Trophoblast cell (in vitro differentiated cells and primary cell): ENCODE data around the gene RBM38.

Experiments
- DNase-seq, 2 donors: peaks; one replicate each; pipeline ENCODE4 v3.0.0-alpha.2; 2016
- H2AFZ ChIP-seq: 2 replicates; pipeline ENCODE4 v1.6.1; 2013; ENCODE audit warnings: low read length, moderate library complexity, mild to moderate bottlenecking; ENCODE audit not compliant: insufficient read depth, poor library complexity
- H2AK5ac ChIP-seq: 2 replicates; pipeline ENCODE4 v1.6.1; 2013; ENCODE audit warnings: mild to moderate bottlenecking, low read length
- H2BK120ac ChIP-seq: 2 replicates; pipeline ENCODE4 v1.6.1; 2013; ENCODE audit warnings: low read length, mild to moderate bottlenecking, moderate library complexity; ENCODE audit not compliant: insufficient read depth, poor library complexity
- H2BK12ac ChIP-seq: 2 replicates; pipeline ENCODE4 v1.6.1; 2013; ENCODE audit warnings: mild to moderate bottlenecking, low read length, moderate library complexity
- H2BK5ac ChIP-seq: 2 replicates; pipeline ENCODE4 v1.6.1; 2013; ENCODE audit warnings: low read length, low read depth, moderate library complexity, mild to moderate bottlenecking; ENCODE audit not compliant: poor library complexity
- H3K14ac ChIP-seq: 2 replicates; pipeline ENCODE4 v1.6.1; 2013; ENCODE audit warnings: mild to moderate bottlenecking, low read length
- H3K18ac ChIP-seq: 2 replicates; pipeline ENCODE4 v1.6.1; 2013; ENCODE audit warnings: mild to moderate bottlenecking, low read length
- H3K23ac ChIP-seq: 2 replicates; pipeline ENCODE4 v1.6.1; 2013; ENCODE audit warnings: low read length
- H3K27ac ChIP-seq: 2 replicates; pipeline ENCODE4 v1.5.1; 2013; ENCODE audit warnings: low read depth, mild to moderate bottlenecking, inconsistent platforms, low read length, moderate library complexity
- H3K27me3 ChIP-seq: 2 replicates; pipeline ENCODE4 v1.6.1; 2013; ENCODE audit warnings: inconsistent platforms, mild to moderate bottlenecking, low read length, moderate library complexity; ENCODE audit not compliant: insufficient read depth
- H3K36me3 ChIP-seq, 2 experiments: 1 replicate in 1 of 2; 2 replicates in 1 of 2; pipeline ENCODE4 v1.6.1; 2013; ENCODE audit warnings: low read length in 2 of 2, mild to moderate bottlenecking in 2 of 2, moderate library complexity in 1 of 2; ENCODE audit not compliant: insufficient read depth in 2 of 2, control insufficient read depth in 1 of 2
- H3K4ac ChIP-seq: 2 replicates; pipeline ENCODE4 v1.6.1; 2013; ENCODE audit warnings: low read depth, mild to moderate bottlenecking, low read length, moderate library complexity
- H3K4me1 ChIP-seq, 2 experiments: 1 replicate in 1 of 2; 2 replicates in 1 of 2; pipeline ENCODE4 v1.6.1; 2013; ENCODE audit warnings: low read length in 2 of 2, mild to moderate bottlenecking in 2 of 2, moderate library complexity in 1 of 2; ENCODE audit not compliant: insufficient read depth in 2 of 2, control insufficient read depth in 1 of 2
- H3K4me2 ChIP-seq: 2 replicates; pipeline ENCODE4 v1.6.1; 2013; ENCODE audit warnings: inconsistent platforms, mild to moderate bottlenecking, low read length, moderate library complexity
- H3K4me3 ChIP-seq: 2 replicates; pipeline ENCODE4 v1.5.1; 2013; ENCODE audit warnings: mild to moderate bottlenecking, low read depth, low read length, inconsistent platforms
- H3K79me1 ChIP-seq: one replicate; pipeline ENCODE4 v1.6.1; 2013; ENCODE audit warnings: low read length
- H3K79me2 ChIP-seq: 2 replicates; pipeline ENCODE4 v1.6.1; 2013; ENCODE audit warnings: low read length, mild to moderate bottlenecking; ENCODE audit not compliant: control insufficient read depth, insufficient read depth, poor library complexity
- H3K9ac ChIP-seq: 2 replicates; pipeline ENCODE4 v1.6.1; 2013; ENCODE audit warnings: mild to moderate bottlenecking, low read length
- H3K9me3 ChIP-seq: 2 replicates; pipeline ENCODE4 v1.6.1; 2013; ENCODE audit warnings: low read depth, mild to moderate bottlenecking, control low read depth, inconsistent platforms, low read length; ENCODE audit not compliant: insufficient read depth
- H4K12ac ChIP-seq: 2 replicates; pipeline ENCODE4 v1.6.1; 2013; ENCODE audit warnings: low read depth, mild to moderate bottlenecking, low read length, moderate library complexity
- H4K8ac ChIP-seq: 2 replicates; pipeline ENCODE4 v1.6.1; 2013; ENCODE audit warnings: low read depth, mild to moderate bottlenecking, low read length, moderate library complexity
- H4K91ac ChIP-seq: one replicate; pipeline ENCODE4 v1.6.1; 2013; ENCODE audit warnings: low read depth, mild to moderate bottlenecking, low read length, moderate library complexity
- WGBS: extraction: QIAGEN DNeasy Blood & Tissue Kit; methylation state at CpG from one replicate; pipeline ENCODE4 v1.1.7; 2013; ENCODE audit warnings: missing lambda C conversion rate; ENCODE audit not compliant: insufficient read length, insufficient coverage; ENCODE audit errors: extremely low coverage; 5-methylcytosine and 5-hydroxymethylcytosine counted together

The RBM38 gene

DNA sequence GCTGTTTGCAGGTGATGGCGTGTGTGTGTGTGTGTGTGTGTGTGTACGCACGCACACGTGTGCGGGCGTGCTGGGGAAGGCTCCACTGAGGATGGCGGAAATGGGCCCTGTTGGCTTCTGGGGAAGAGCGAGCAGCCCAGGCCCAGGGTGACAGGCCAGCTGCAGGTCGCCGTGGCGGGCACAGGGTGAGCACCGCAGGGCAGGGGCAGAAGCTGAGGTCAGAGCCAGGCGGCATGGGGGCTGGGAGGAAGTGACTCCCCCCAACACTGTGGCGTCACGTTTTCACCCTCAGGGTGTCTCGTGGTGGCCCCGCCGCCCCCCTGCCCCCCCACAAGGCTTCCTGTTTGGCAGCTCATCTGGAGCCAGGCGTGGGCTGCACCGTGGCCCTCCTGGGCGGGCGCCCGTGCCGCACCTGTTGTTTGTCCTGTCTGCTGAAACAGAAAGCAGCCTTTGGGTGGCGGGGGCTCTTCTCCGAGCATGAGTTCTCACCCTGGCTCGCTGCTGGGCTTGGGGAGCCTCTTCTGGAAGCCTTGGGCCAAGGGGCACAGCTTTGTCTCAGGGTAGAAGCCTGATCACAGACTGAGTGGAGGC, 7.1 kb downstream of the RBM38 start:
- WGBS = no CpG with 5 or more reads among the region's 27 CpGs
- H2AFZ ChIP-seq = no peak overlapping the region

DNA sequence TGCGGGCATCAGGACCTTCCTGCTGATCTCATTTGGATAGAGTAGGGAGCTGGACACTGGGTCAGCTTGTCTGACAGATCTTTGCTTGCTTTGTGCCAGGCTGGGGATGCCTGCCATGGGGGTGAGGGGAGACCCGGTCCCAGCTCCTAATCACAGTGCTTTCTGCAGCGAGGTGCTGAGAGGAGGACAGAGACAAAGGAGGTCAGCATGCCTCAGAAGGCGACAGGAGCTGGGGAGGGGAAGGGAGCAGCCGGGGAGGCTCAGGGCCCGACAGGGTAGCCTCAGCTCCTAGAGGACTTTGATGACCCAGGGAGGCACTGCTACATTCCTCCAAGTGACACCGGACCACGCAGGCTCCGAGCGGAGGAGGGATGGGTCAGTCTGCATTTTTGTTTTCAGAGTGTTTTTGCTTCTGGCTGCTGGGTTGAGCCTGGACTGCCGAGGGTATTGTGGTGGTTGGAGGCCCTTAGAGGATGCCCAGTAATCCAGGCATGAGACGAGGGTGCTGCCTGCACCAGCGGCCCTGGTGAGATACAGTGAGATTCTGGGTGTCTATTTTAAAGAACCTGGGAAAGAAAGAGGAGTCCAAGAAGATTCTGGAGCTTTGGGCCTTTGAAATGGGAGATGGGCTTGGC, 7.8 kb downstream of the RBM38 start:
- no peak overlapping the region for H2BK5ac ChIP-seq
- no peak overlapping the region for H4K8ac ChIP-seq
- no peaks in the 10 kb centered on the region for H3K9me3 ChIP-seq
- no peak for DNase-seq
- no peak overlapping the region for H3K4me2 ChIP-seq
- H3K14ac ChIP-seq = no peak overlapping the region
- H4K12ac ChIP-seq = no peak overlapping the region
- H3K18ac ChIP-seq = peak overlapping the region; percentile 35
- H2BK12ac ChIP-seq = no peak overlapping the region
- H3K4me1 ChIP-seq = peaks cover 34 to 43% of the 10 kb centered on the region in 2 experiments
- H3K79me1 ChIP-seq = peaks cover 6% of the 10 kb centered on the region
- no CpG with 5 or more reads among the region's 13 CpGs for WGBS
- no peak overlapping the region for H3K9ac ChIP-seq
- H3K23ac ChIP-seq = no peak overlapping the region
- no peak overlapping the region for H3K27ac ChIP-seq
- H3K27me3 ChIP-seq = no peaks in the 10 kb centered on the region
- no peak overlapping the region for H2AFZ ChIP-seq
- no peak overlapping the region for H3K4ac ChIP-seq
- H3K36me3 ChIP-seq = peaks cover 94% of the 10 kb centered on the region in 2 experiments
- H2BK120ac ChIP-seq = no peak overlapping the region
- no peak overlapping the region for H2AK5ac ChIP-seq
- H3K4me3 ChIP-seq = no peak overlapping the region
- H4K91ac ChIP-seq = no peak overlapping the region
- H3K79me2 ChIP-seq = peaks cover 12% of the 10 kb centered on the region

More for the DNA sequence above, 7.1 kb downstream of the RBM38 start:
- no peak overlapping the region for H3K4me3 ChIP-seq
- no peak overlapping the region for H3K23ac ChIP-seq
- no peak overlapping the region for H3K9ac ChIP-seq
- no peaks in the 10 kb centered on the region for H3K9me3 ChIP-seq
- no peak overlapping the region for H2BK120ac ChIP-seq
- no peak overlapping the region for H2AK5ac ChIP-seq
- peaks cover 12% of the 10 kb centered on the region for H3K79me2 ChIP-seq
- H3K14ac ChIP-seq = no peak overlapping the region
- peaks cover 94 to 96% of the 10 kb centered on the region in 2 experiments for H3K36me3 ChIP-seq
- H3K18ac ChIP-seq = no peak overlapping the region
- H2BK5ac ChIP-seq = no peak overlapping the region
- H3K79me1 ChIP-seq = peaks cover 6% of the 10 kb centered on the region
- no peak overlapping the region for H3K27ac ChIP-seq
- H4K91ac ChIP-seq = no peak overlapping the region
- no peak overlapping the region for H4K8ac ChIP-seq
- no peak for DNase-seq
- H3K27me3 ChIP-seq = no peaks in the 10 kb centered on the region
- no peak overlapping the region for H4K12ac ChIP-seq
- H3K4ac ChIP-seq = no peak overlapping the region
- H2BK12ac ChIP-seq = no peak overlapping the region
- peaks cover 41 to 50% of the 10 kb centered on the region in 2 experiments for H3K4me1 ChIP-seq
- H3K4me2 ChIP-seq = no peak overlapping the region

DNA sequence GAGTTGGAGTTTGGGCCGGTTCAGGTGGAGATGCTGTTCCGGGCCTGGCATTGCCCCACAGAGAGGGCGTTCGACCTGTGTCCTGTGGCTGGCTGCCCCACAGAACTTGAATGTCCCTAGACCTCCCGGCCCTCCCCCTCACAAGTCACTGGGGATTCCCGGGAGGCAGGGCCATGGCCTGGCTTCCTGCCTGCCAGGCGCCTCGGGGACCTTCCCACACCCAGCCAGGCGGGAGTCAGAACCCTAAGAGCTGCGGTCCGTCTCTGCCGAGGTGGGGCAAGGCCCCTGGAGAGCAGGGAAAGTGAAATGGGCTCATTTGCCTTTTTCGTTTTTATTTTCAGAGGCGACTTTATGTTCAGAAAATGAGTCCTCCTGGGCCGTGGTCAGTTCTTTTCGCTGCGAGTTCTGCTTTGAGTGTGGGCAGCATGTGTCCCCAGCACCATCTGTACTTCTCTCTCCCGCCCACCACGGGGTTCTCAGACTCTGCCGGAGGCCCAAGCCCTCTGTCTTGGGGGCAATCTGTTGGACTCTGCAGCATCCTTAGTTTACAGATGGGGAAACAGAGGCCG, 8.5 kb downstream of the RBM38 start:
- H4K8ac ChIP-seq = no peak overlapping the region
- H2BK12ac ChIP-seq = no peak overlapping the region
- H3K23ac ChIP-seq = no peak overlapping the region
- no peak overlapping the region for H4K91ac ChIP-seq
- H3K36me3 ChIP-seq = peaks cover 94% of the 10 kb centered on the region in 2 experiments
- H3K14ac ChIP-seq = no peak overlapping the region
- H3K4me2 ChIP-seq = no peak overlapping the region
- no peak overlapping the region for H3K4me3 ChIP-seq
- H3K4me1 ChIP-seq = peaks cover 27 to 37% of the 10 kb centered on the region in 2 experiments
- no peak for DNase-seq
- no peak overlapping the region for H2AK5ac ChIP-seq
- H3K9me3 ChIP-seq = no peaks in the 10 kb centered on the region
- no peak overlapping the region for H3K27ac ChIP-seq
- no peak overlapping the region for H2AFZ ChIP-seq
- no peak overlapping the region for H3K4ac ChIP-seq
- H3K27me3 ChIP-seq = no peaks in the 10 kb centered on the region
- H2BK120ac ChIP-seq = no peak overlapping the region
- no CpG with 5 or more reads among the region's 21 CpGs for WGBS
- H3K79me2 ChIP-seq = peaks cover 8% of the 10 kb centered on the region
- peaks cover 6% of the 10 kb centered on the region for H3K79me1 ChIP-seq
- no peak overlapping the region for H4K12ac ChIP-seq
- no peak overlapping the region for H2BK5ac ChIP-seq
- peak overlapping the region; percentile 35 for H3K18ac ChIP-seq
- no peak overlapping the region for H3K9ac ChIP-seq

DNA sequence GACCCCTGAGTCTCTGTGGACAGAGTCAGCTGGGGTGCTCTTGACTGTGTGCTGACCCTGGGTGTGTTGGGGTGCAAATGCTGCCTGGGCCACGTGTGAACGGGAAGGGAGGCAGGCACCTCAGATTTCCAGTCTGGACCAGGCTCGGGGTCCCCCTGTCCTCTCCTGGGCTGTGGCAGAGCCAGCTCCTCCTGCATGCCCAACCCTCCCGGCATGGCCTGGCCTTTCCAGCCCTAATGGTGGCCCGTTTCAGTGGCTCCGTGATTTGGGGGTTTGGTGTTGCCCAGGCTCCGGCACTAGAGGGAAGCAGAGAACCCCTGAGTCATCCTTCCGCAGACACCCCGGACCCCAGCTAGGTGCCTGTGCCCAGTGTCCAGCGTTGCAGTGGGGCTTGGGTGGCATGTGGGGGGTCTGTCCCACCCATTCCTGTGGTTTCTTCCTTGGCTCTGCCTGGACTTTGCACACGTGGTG, 9.1 kb downstream of the RBM38 start:
- H4K12ac ChIP-seq = no peak overlapping the region
- no CpG with 5 or more reads among the region's 11 CpGs for WGBS

More for the DNA sequence above, 9.1 kb downstream of the RBM38 start:
- no peak overlapping the region for H3K23ac ChIP-seq
- no peak overlapping the region for H3K14ac ChIP-seq
- H3K4ac ChIP-seq = no peak overlapping the region
- peaks cover 21 to 31% of the 10 kb centered on the region in 2 experiments for H3K4me1 ChIP-seq
- peaks cover 6% of the 10 kb centered on the region for H3K79me1 ChIP-seq
- no peaks in the 10 kb centered on the region for H3K9me3 ChIP-seq
- H2AFZ ChIP-seq = no peak overlapping the region
- H3K27me3 ChIP-seq = no peaks in the 10 kb centered on the region
- H3K4me3 ChIP-seq = no peak overlapping the region
- no peak overlapping the region for H2BK5ac ChIP-seq
- peaks cover 5% of the 10 kb centered on the region for H3K79me2 ChIP-seq
- H2BK120ac ChIP-seq = no peak overlapping the region
- peaks cover 94 to 95% of the 10 kb centered on the region in 2 experiments for H3K36me3 ChIP-seq
- H3K9ac ChIP-seq = no peak overlapping the region
- no peak overlapping the region for H2AK5ac ChIP-seq
- no peak overlapping the region for H3K4me2 ChIP-seq
- no peak overlapping the region for H2BK12ac ChIP-seq
- H3K27ac ChIP-seq = no peak overlapping the region
- no peak overlapping the region for H4K91ac ChIP-seq
- H4K8ac ChIP-seq = no peak overlapping the region
- H3K18ac ChIP-seq = no peak overlapping the region
- no peak for DNase-seq
